Gastroesophageal sphincter (tissue), 4 donors: Measurements from ENCODE around the gene KIF5A. TPM values are rescaled to one million over a fixed set of nuclear protein-coding genes. Genes with fewer than 3 reads are reported as not detected.
A peak's percentile ranks its signal among the peaks of the same experiment; 100 is the strongest.

Source experiments
- ATAC-seq: fragments of 150-250 bp; one replicate; pipeline ENCODE4 v1.9.1; 2016; ENCODE audit warnings: mild to moderate bottlenecking, moderate library complexity
- H3K27ac ChIP-seq, 4 donors: fragments of 200-600 bp; sonication (generic) in 3 of 4; 1 replicate in 3 of 4; 2 replicates in 1 of 4; pipeline ENCODE4 v1.5.1; 2016 to 2019
- H3K27me3 ChIP-seq: fragments of 200-600 bp; sonication (generic); one replicate; pipeline ENCODE4 v1.5.1; 2019
- H3K36me3 ChIP-seq, 2 donors: fragments of 200-600 bp; sonication (generic); one replicate each; pipeline ENCODE4 v1.5.1; 2019; ENCODE audit warnings: control low read depth in 1 of 2
- H3K4me1 ChIP-seq, 3 donors: fragments of 200-600 bp; sonication (generic); 1 replicate in 2 of 3; 2 replicates in 1 of 3; pipeline ENCODE4 v1.5.1; 2016 to 2019; ENCODE audit warnings: control low read depth in 2 of 3
- H3K4me3 ChIP-seq, 2 donors: fragments of 200-600 bp; sonication (generic); one replicate each; pipeline ENCODE4 v1.5.1; 2019; ENCODE audit warnings: mild to moderate bottlenecking in 1 of 2, moderate library complexity in 1 of 2
- H3K9me3 ChIP-seq, 3 donors: fragments of 200-600 bp; sonication (generic); one replicate each; pipeline ENCODE4 v1.5.1; 2017 to 2019; ENCODE audit warnings: control low read depth in 2 of 3
- CTCF ChIP-seq, 4 experiments: fragments of 200-600 bp in 2 of 4; fragments of 450-650 bp in 2 of 4; sonication (generic) in 1 of 4; IDR thresholded peaks; one replicate each; pipeline ENCODE4 v1.5.1; 2017 to 2019; ENCODE audit warnings: antibody characterized with exemption in 4 of 4, mild to moderate bottlenecking in 2 of 4, moderate library complexity in 2 of 4
- EP300 ChIP-seq: sonication (generic); formaldehyde crosslinking; IDR thresholded peaks from one replicate; pipeline ENCODE4 v1.6.1; 2017; ENCODE audit warnings: antibody characterized with exemption, mild to moderate bottlenecking
- POLR2A ChIP-seq, 2 donors: fragments of 450-650 bp; IDR thresholded peaks; one replicate each; pipeline ENCODE4 v1.6.1; 2017; ENCODE audit warnings: antibody characterized with exemption in 2 of 2, mild to moderate bottlenecking in 2 of 2, moderate library complexity in 1 of 2
- POLR2AphosphoS5 ChIP-seq: sonication (generic); formaldehyde crosslinking; IDR thresholded peaks from one replicate; pipeline ENCODE4 v1.6.1; 2017; ENCODE audit warnings: antibody characterized with exemption
- WGBS, 2 donors: methylation state at CpG; one replicate each; pipeline ENCODE4 v1.1.5; 2018; ENCODE audit warnings: low coverage in 1 of 2; 5-methylcytosine and 5-hydroxymethylcytosine counted together
- total RNA-seq, 4 donors: library from RNA; depleted of rRNA; stranded (reverse); fragments of >200 nt; gene quantifications; one replicate each; pipeline ENCODE4 v1.1.0, GENCODE V29; 2016

The KIF5A gene
- total RNA-seq, 4 donors from 2014 or later, result 0.89 to 4.7 (median 1.6) TPM

GRCh38 chr12:57629897-57630471 is 80.1 kb downstream of the KIF5A start:
- TF ChIP-seq EP300 (no peak), CTCF (IDR thresholded peaks at IDR 0.05) (no peak), POLR2AphosphoS5 (no peak), POLR2A (IDR thresholded peaks at IDR 0.05) (no peak)
- H3K36me3 ChIP-seq, result peaks cover 0 to 22% of the 10 kb centered on the region in 2 donors
- ATAC-seq, result no peak
- 50% methylated on average over 1 to 2 of the region's 5 CpGs for WGBS, 2 donors
- no peaks in the 10 kb centered on the region for H3K9me3 ChIP-seq
- H3K27me3 ChIP-seq, result peaks cover 59% of the 10 kb centered on the region
- peaks cover 0 to 43% (median 10%) of the 10 kb centered on the region in 3 donors for H3K4me1 ChIP-seq
- H3K27ac ChIP-seq, result peak overlapping the region in 1 of 4 donors; percentile 22
- no peak overlapping the region for H3K4me3 ChIP-seq

DNA sequence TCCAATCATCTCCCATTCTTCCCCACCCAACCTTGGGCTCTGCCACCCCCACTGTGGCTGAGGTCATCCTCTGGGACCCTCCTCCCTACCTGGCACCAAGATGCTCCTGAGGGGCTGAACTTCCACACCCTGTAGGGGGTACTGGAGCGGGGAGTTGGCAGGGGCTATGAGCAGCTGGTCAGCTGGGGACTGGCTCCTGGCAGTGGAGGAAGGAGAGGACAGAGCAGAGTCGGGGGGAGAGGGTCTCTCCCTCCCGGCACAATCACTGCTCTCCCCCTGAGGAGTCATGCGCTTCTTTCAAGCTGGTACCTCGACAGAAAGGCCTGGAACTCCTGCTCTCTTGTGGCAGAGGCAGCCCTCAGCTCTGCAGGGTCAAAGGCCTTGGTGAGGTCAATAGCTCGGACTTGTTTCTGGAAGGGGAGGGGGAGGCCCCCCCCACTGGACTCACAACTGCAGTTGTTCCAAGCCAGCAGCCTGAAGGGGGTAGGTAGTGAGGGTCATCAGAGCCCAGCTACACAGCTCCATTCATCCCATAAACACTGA is 81.1 kb downstream of the KIF5A start:
- ATAC-seq, result no peak
- H3K4me3 ChIP-seq, result no peak overlapping the region
- peak overlapping the region in 1 of 4 donors; percentile 75 for H3K27ac ChIP-seq
- 30 to 79% methylated on average over 2 to 4 of the region's 6 CpGs for WGBS, 2 donors
- peaks cover 0 to 12% of the 10 kb centered on the region in 2 donors for H3K36me3 ChIP-seq
- peaks cover 66% of the 10 kb centered on the region for H3K27me3 ChIP-seq
- peaks cover 0 to 43% (median 10%) of the 10 kb centered on the region in 3 donors for H3K4me1 ChIP-seq
- no peak for TF ChIP-seq POLR2AphosphoS5
- no peak for TF ChIP-seq EP300
- no peak for TF ChIP-seq CTCF (IDR thresholded peaks at IDR 0.05)
- no peak for TF ChIP-seq POLR2A (IDR thresholded peaks at IDR 0.05)
- no peaks in the 10 kb centered on the region for H3K9me3 ChIP-seq

GRCh38 chr12:57631566-57632072 is 81.8 kb downstream of the KIF5A start:
- peak overlapping the region in 2 of 4 donors; percentile 49 to 75 for H3K27ac ChIP-seq
- H3K4me3 ChIP-seq, result peak overlapping the region in 1 of 2 donors; percentile 66
- H3K9me3 ChIP-seq, result no peaks in the 10 kb centered on the region
- H3K27me3 ChIP-seq, result peaks cover 64% of the 10 kb centered on the region
- H3K36me3 ChIP-seq, result peaks cover 0 to 5% of the 10 kb centered on the region in 2 donors
- WGBS, 2 donors, result no CpG with 5 or more reads among the region's 26 CpGs
- ATAC-seq, result no peak
- no peak for TF ChIP-seq CTCF (IDR thresholded peaks at IDR 0.05)
- no peak for TF ChIP-seq POLR2AphosphoS5
- no peak for TF ChIP-seq POLR2A (IDR thresholded peaks at IDR 0.05)
- TF ChIP-seq EP300, result no peak
- peaks cover 0 to 38% (median 10%) of the 10 kb centered on the region in 3 donors for H3K4me1 ChIP-seq

DNA sequence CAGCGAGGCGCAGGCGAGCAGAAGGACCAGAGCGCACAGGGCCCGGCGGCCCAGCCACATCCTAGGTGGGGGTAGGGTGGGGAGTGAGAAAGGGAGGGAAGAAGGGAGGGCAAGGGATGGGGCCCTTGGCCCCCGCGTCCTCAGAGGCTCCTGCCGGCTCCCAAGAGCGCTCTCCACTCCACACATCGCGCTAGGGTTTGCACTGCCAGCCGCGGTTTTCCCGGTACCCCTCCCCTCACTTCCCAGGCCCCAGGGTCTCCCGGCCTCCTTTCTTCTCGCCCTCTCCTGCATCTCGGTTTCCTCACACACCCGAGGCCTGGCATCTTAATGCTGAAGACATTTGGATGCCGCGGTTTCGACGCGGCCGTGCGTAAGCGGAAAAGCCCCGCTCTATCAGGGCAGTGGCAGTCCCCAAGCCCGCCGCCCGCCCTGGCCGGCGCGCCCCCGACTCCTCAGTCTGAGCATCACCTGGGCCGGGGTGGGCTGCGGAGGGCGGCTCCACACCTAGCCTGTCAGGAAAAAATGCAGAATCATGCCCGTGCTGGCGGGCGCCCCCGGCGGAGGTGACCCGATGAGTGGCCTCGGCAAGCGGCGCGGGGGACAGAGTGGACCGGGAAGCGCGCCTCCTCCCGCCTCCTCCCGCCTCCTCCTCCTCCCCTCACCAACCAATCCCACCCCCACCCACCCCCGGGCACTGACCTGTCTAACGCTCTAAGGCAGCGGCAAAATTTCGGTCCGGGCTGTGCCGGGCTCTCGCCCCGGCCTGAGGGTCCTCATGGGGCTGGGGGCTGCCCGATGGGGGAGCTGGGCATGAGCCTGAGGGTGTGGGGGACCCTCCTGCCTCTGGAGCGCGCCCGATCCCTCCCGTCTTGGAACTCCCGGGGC is 82.5 kb downstream of the KIF5A start:
- H3K9me3 ChIP-seq, result no peaks in the 10 kb centered on the region
- peaks cover 68% of the 10 kb centered on the region for H3K27me3 ChIP-seq
- H3K27ac ChIP-seq, result peak overlapping the region in 3 of 4 donors; percentile 49 to 75 (median 61)
- peaks cover 0 to 33% (median 10%) of the 10 kb centered on the region in 3 donors for H3K4me1 ChIP-seq
- H3K4me3 ChIP-seq, result peak overlapping the region; percentile 35 to 66
- H3K36me3 ChIP-seq, result peaks cover 0 to 4% of the 10 kb centered on the region in 2 donors
- 0% methylated on average over 8 to 12 of the region's 67 CpGs for WGBS, 2 donors
- ATAC-seq, result peak; percentile 35
- TF ChIP-seq EP300, result no peak
- TF ChIP-seq POLR2A (IDR thresholded peaks at IDR 0.05), result no peak
- no peak for TF ChIP-seq CTCF (IDR thresholded peaks at IDR 0.05)
- no peak for TF ChIP-seq POLR2AphosphoS5
